ENCODE results near the gene TNP1.

The TNP1 gene

GRCh38 chr2:216865658-216866057 lies 5.8 kb upstream of the TNP1 start:
- no peaks in the 10 kb centered on the region for H3K36me3 ChIP-seq (ENCODE audit: control insufficient read depth in 1 of 2, insufficient read depth in 2 of 2, low read depth in 1 of 2, low read length in 2 of 2)
- no peaks in the 10 kb centered on the region for H3K9me3 ChIP-seq (ENCODE audit: control insufficient read depth, low read length)
- no peak overlapping the region for H3K4me2 ChIP-seq (ENCODE audit: low read length, poor library complexity, severe bottlenecking)
- no peak overlapping the region for H2AK5ac ChIP-seq (ENCODE audit: low read length, severe bottlenecking)
- no peak overlapping the region for H2AFZ ChIP-seq (ENCODE audit: low read depth, low read length)
- no peak overlapping the region for H3K27ac ChIP-seq (ENCODE audit: low read length, poor library complexity, severe bottlenecking)
- no peak overlapping the region for H2BK12ac ChIP-seq (ENCODE audit: low read length in 2 of 2)
- no peak overlapping the region for H3K4me3 ChIP-seq (ENCODE audit: insufficient read depth in 1 of 2, low read depth in 1 of 2, low read length in 2 of 2)
- 95% methylated on average over 2 of the region's 3 CpGs for WGBS
- no peaks in the 10 kb centered on the region for H3K4me1 ChIP-seq (ENCODE audit: control insufficient read depth, insufficient read depth, low read depth, low read length)
- no peak overlapping the region for H2BK120ac ChIP-seq (ENCODE audit: low read depth, low read length)
- H3K79me1 ChIP-seq (replicated peaks; ENCODE audit: low read length, poor library complexity, severe bottlenecking), result no peaks in the 10 kb centered on the region
- no peak overlapping the region for H3K4ac ChIP-seq (ENCODE audit: low read depth in 1 of 2, low read length in 2 of 2)
- no peak overlapping the region for H3K9ac ChIP-seq (ENCODE audit: low read length)
- H3K14ac ChIP-seq (ENCODE audit: low read length in 2 of 2), result no peak overlapping the region
- DNase-seq, result no peak
- no peak overlapping the region for H2BK15ac ChIP-seq (ENCODE audit: low read depth, poor library complexity, severe bottlenecking)
- no peak overlapping the region for H3K18ac ChIP-seq (ENCODE audit: low read depth in 1 of 2, low read length in 2 of 2)
- H2BK5ac ChIP-seq (ENCODE audit: low read depth, low read length, poor library complexity, severe bottlenecking), result no peak overlapping the region
- H4K8ac ChIP-seq (ENCODE audit: low read length), result no peak overlapping the region
- no peak overlapping the region for H3K23ac ChIP-seq (ENCODE audit: low read length in 2 of 2)
- peaks cover 3 to 7% of the 10 kb centered on the region in 2 experiments for H3K27me3 ChIP-seq (ENCODE audit: control insufficient read depth in 1 of 2, insufficient read depth in 1 of 2, low read length in 2 of 2)
- H4K91ac ChIP-seq (ENCODE audit: low read length), result no peak overlapping the region

- Histone ChIP-seq H2BK12ac (ENCODE audit: low read length in 2 of 2) (no peak overlapping the region), H3K23ac (ENCODE audit: low read length in 2 of 2) (no peak overlapping the region), H2BK120ac (ENCODE audit: low read depth, low read length) (no peak overlapping the region), H3K27ac (ENCODE audit: low read length, poor library complexity, severe bottlenecking) (no peak overlapping the region), H3K4me1 (ENCODE audit: control insufficient read depth, insufficient read depth, low read depth, low read length) (no peaks in the 10 kb centered on the region), H3K4me2 (ENCODE audit: low read length, poor library complexity, severe bottlenecking) (no peak overlapping the region), H3K27me3 (ENCODE audit: control insufficient read depth in 1 of 2, insufficient read depth in 1 of 2, low read length in 2 of 2) (peaks cover 3 to 7% of the 10 kb centered on the region in 2 experiments), H4K8ac (ENCODE audit: low read length) (no peak overlapping the region), H3K14ac (ENCODE audit: low read length in 2 of 2) (no peak overlapping the region), H2BK15ac (ENCODE audit: low read depth, poor library complexity, severe bottlenecking) (no peak overlapping the region), H3K4ac (ENCODE audit: low read depth in 1 of 2, low read length in 2 of 2) (no peak overlapping the region), H3K36me3 (ENCODE audit: control insufficient read depth in 1 of 2, insufficient read depth in 2 of 2, low read depth in 1 of 2, low read length in 2 of 2) (no peaks in the 10 kb centered on the region), H2BK5ac (ENCODE audit: low read depth, low read length, poor library complexity, severe bottlenecking) (no peak overlapping the region), H2AK5ac (ENCODE audit: low read length, severe bottlenecking) (no peak overlapping the region), H4K91ac (ENCODE audit: low read length) (no peak overlapping the region), H3K9me3 (ENCODE audit: control insufficient read depth, low read length) (no peaks in the 10 kb centered on the region), H3K79me1 (replicated peaks; ENCODE audit: low read length, poor library complexity, severe bottlenecking) (no peaks in the 10 kb centered on the region), H2AFZ (ENCODE audit: low read depth, low read length) (no peak overlapping the region), H3K9ac (ENCODE audit: low read length) (no peak overlapping the region), H3K18ac (ENCODE audit: low read depth in 1 of 2, low read length in 2 of 2) (no peak overlapping the region), H3K4me3 (ENCODE audit: insufficient read depth in 1 of 2, low read depth in 1 of 2, low read length in 2 of 2) (no peak overlapping the region)
- 65% methylated on average over 3 of the region's 4 CpGs for WGBS
- DNase-seq, result peak; percentile 7
These were observed 4.1 kb upstream of the TNP1 start for GRCh38 chr2:216863946-216864345.

GRCh38 chr2:216862628-216863398 lies 2.9 kb upstream of the TNP1 start:
- Histone ChIP-seq H3K27me3 (ENCODE audit: control insufficient read depth in 1 of 2, insufficient read depth in 1 of 2, low read length in 2 of 2) (peaks cover 0 to 7% of the 10 kb centered on the region in 2 experiments), H2BK12ac (ENCODE audit: low read length in 2 of 2) (no peak overlapping the region), H3K23ac (ENCODE audit: low read length in 2 of 2) (no peak overlapping the region), H3K79me1 (replicated peaks; ENCODE audit: low read length, poor library complexity, severe bottlenecking) (no peaks in the 10 kb centered on the region), H2BK120ac (ENCODE audit: low read depth, low read length) (no peak overlapping the region), H2BK5ac (ENCODE audit: low read depth, low read length, poor library complexity, severe bottlenecking) (no peak overlapping the region), H3K27ac (ENCODE audit: low read length, poor library complexity, severe bottlenecking) (no peak overlapping the region), H2BK15ac (ENCODE audit: low read depth, poor library complexity, severe bottlenecking) (no peak overlapping the region), H3K14ac (ENCODE audit: low read length in 2 of 2) (no peak overlapping the region), H2AK5ac (ENCODE audit: low read length, severe bottlenecking) (no peak overlapping the region), H3K9me3 (ENCODE audit: control insufficient read depth, low read length) (no peaks in the 10 kb centered on the region), H3K4ac (ENCODE audit: low read depth in 1 of 2, low read length in 2 of 2) (no peak overlapping the region), H3K4me1 (ENCODE audit: control insufficient read depth, insufficient read depth, low read depth, low read length) (no peaks in the 10 kb centered on the region), H3K18ac (ENCODE audit: low read depth in 1 of 2, low read length in 2 of 2) (no peak overlapping the region), H4K8ac (ENCODE audit: low read length) (no peak overlapping the region), H2AFZ (ENCODE audit: low read depth, low read length) (no peak overlapping the region), H4K91ac (ENCODE audit: low read length) (no peak overlapping the region), H3K9ac (ENCODE audit: low read length) (no peak overlapping the region), H3K4me3 (ENCODE audit: insufficient read depth in 1 of 2, low read depth in 1 of 2, low read length in 2 of 2) (no peak overlapping the region), H3K36me3 (ENCODE audit: control insufficient read depth in 1 of 2, insufficient read depth in 2 of 2, low read depth in 1 of 2, low read length in 2 of 2) (no peaks in the 10 kb centered on the region), H3K4me2 (ENCODE audit: low read length, poor library complexity, severe bottlenecking) (no peak overlapping the region)
- no peak for DNase-seq
- 91% methylated on average over 8 of the region's 8 CpGs for WGBS

GRCh38 chr2:216860426-216861137 lies 718 bp upstream of the TNP1 start:
- Histone ChIP-seq H3K4ac (ENCODE audit: low read depth in 1 of 2, low read length in 2 of 2) (no peak overlapping the region), H3K4me3 (ENCODE audit: insufficient read depth in 1 of 2, low read depth in 1 of 2, low read length in 2 of 2) (no peak overlapping the region), H3K23ac (ENCODE audit: low read length in 2 of 2) (no peak overlapping the region), H2BK5ac (ENCODE audit: low read depth, low read length, poor library complexity, severe bottlenecking) (no peak overlapping the region), H3K4me2 (ENCODE audit: low read length, poor library complexity, severe bottlenecking) (no peak overlapping the region), H3K9me3 (ENCODE audit: control insufficient read depth, low read length) (no peaks in the 10 kb centered on the region), H4K8ac (ENCODE audit: low read length) (no peak overlapping the region), H2BK15ac (ENCODE audit: low read depth, poor library complexity, severe bottlenecking) (no peak overlapping the region), H3K27ac (ENCODE audit: low read length, poor library complexity, severe bottlenecking) (no peak overlapping the region), H3K9ac (ENCODE audit: low read length) (no peak overlapping the region), H3K79me1 (replicated peaks; ENCODE audit: low read length, poor library complexity, severe bottlenecking) (no peaks in the 10 kb centered on the region), H2AK5ac (ENCODE audit: low read length, severe bottlenecking) (no peak overlapping the region), H2BK12ac (ENCODE audit: low read length in 2 of 2) (no peak overlapping the region), H2BK120ac (ENCODE audit: low read depth, low read length) (no peak overlapping the region), H3K14ac (ENCODE audit: low read length in 2 of 2) (no peak overlapping the region), H3K18ac (ENCODE audit: low read depth in 1 of 2, low read length in 2 of 2) (no peak overlapping the region), H3K27me3 (ENCODE audit: control insufficient read depth in 1 of 2, insufficient read depth in 1 of 2, low read length in 2 of 2) (peaks cover 0 to 7% of the 10 kb centered on the region in 2 experiments), H4K91ac (ENCODE audit: low read length) (no peak overlapping the region), H2AFZ (ENCODE audit: low read depth, low read length) (no peak overlapping the region), H3K36me3 (ENCODE audit: control insufficient read depth in 1 of 2, insufficient read depth in 2 of 2, low read depth in 1 of 2, low read length in 2 of 2) (no peaks in the 10 kb centered on the region), H3K4me1 (ENCODE audit: control insufficient read depth, insufficient read depth, low read depth, low read length) (peaks cover 6% of the 10 kb centered on the region)
- WGBS, result 43% methylated on average over 2 of the region's 2 CpGs
- peak; percentile 35 for DNase-seq

Measured in mesenchymal stem cell (in vitro differentiated cells and primary cell).